Upper lobe of left lung (tissue), 6 donors: ENCODE measurements around the gene MCUB. TPM values are rescaled to one million over a fixed set of nuclear protein-coding genes. Genes with fewer than 3 reads are reported as not detected.
"Not testable (repeated sequence)": the region's sequence is repeated elsewhere in the genome, so short reads cannot be mapped to it uniquely, and the experiment has no call there.

Experiments
- ATAC-seq, 2 donors: fragments of 200-7000 bp; cut with Tn5 transposase; one replicate each; pipeline ENCODE4 v1.9.1; 2022; ENCODE audit warnings: mild to moderate bottlenecking in 2 of 2, moderate library complexity in 2 of 2; ENCODE audit not compliant: low FRiP score in 2 of 2
- DNase-seq, 2 donors: peaks; one replicate each; pipeline ENCODE4 v3.0.0-alpha.2; 2019 to 2020
- H3K27ac ChIP-seq, 4 donors: fragments of 200-600 bp; sonication (generic); one replicate each; pipeline ENCODE4 v1.5.1; 2016 to 2019
- H3K27me3 ChIP-seq, 4 donors: fragments of 200-600 bp; sonication (generic); one replicate each; pipeline ENCODE4 v1.5.1; 2017 to 2019
- H3K36me3 ChIP-seq, 4 donors: fragments of 200-600 bp; sonication (generic); one replicate each; pipeline ENCODE4 v1.5.1; 2016 to 2019
- H3K4me1 ChIP-seq, 4 donors: fragments of 200-600 bp; sonication (generic); one replicate each; pipeline ENCODE4 v1.5.1; 2018 to 2019
- H3K4me3 ChIP-seq, 4 donors: fragments of 200-600 bp; sonication (generic); one replicate each; pipeline ENCODE4 v1.5.1; 2017 to 2019; ENCODE audit warnings: mild to moderate bottlenecking in 2 of 4, moderate library complexity in 1 of 4
- H3K9me3 ChIP-seq, 4 donors: fragments of 200-600 bp; sonication (generic); one replicate each; pipeline ENCODE4 v1.5.1; 2018 to 2019
- CTCF ChIP-seq, 6 experiments: fragments of 450-650 bp in 4 of 6; fragments of 200-600 bp in 2 of 6; sonication (generic) in 2 of 6; IDR thresholded peaks; one replicate each; pipeline ENCODE4 v1.5.1; 2016 to 2019; ENCODE audit warnings: antibody characterized with exemption in 6 of 6
- EP300 ChIP-seq, 4 donors: sonication (generic); formaldehyde crosslinking; IDR thresholded peaks; one replicate each; pipeline ENCODE4 v1.5.1; 2017; ENCODE audit warnings: antibody characterized with exemption in 4 of 4, control low read depth in 2 of 4
- POLR2A ChIP-seq, 4 donors: fragments of 450-650 bp; IDR thresholded peaks; one replicate each; pipeline ENCODE4 v1.5.1; 2016 to 2017; ENCODE audit warnings: antibody characterized with exemption in 4 of 4, mild to moderate bottlenecking in 2 of 4
- POLR2AphosphoS5 ChIP-seq, 2 donors: sonication (generic); formaldehyde crosslinking; IDR thresholded peaks; one replicate each; pipeline ENCODE4 v1.5.1; 2017; ENCODE audit warnings: antibody characterized with exemption in 2 of 2
- WGBS, 2 donors: methylation state at CpG; one replicate each; pipeline ENCODE4 v1.1.5; 2017 to 2018; 5-methylcytosine and 5-hydroxymethylcytosine counted together
- total RNA-seq, 6 donors: library from RNA; depleted of rRNA in 4 of 6; stranded (reverse); fragments of >200 nt in 4 of 6; gene quantifications; one replicate each; pipeline versions ENCODE4 v1.1.0 to v1.2.1, GENCODE V29; 2016 to 2021
- donor health status: DM: no; HTN: no; CAD: no; lungs with moderate emphysema.
- donor health status: DM: no; HTN: yes; CAD: no; lungs with severe emphysema.

Gene MCUB
- total RNA-seq, 6 donors from 2014 or later: 8.8 to 37.9 (median 19.4) TPM

DNA sequence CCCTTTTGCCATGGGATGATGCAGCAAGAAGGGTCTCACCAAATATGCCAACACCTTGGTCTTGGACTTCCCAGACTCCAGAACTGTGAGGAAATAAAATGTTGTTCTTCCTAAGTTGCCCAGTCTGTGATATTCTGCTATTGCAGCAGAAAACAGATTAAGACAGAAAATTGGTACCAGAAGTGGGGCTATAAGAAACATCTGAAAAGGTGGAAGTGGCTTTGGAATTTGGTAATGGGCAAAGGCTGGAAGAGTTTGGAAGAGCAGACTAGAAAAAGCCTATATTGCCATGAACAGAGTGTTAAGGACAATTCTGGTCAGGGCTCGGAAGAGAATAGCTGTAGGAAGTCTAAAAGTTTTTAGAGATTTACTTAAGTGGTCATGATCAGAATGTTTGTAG lies 115.8 kb downstream of the MCUB start:
- Histone ChIP-seq H3K36me3 (no peaks in the 10 kb centered on the region), H3K27me3 (no peaks in the 10 kb centered on the region), H3K4me1 (no peaks in the 10 kb centered on the region), H3K9me3 (peaks cover 0 to 8% (median 0%) of the 10 kb centered on the region in 4 donors), H3K4me3 (no peak overlapping the region), H3K27ac (no peak overlapping the region)
- DNase-seq (no peak), ATAC-seq (no peak)
- no peak for TF ChIP-seq CTCF (IDR thresholded peaks at IDR 0.05)
- TF ChIP-seq EP300 (IDR thresholded peaks at IDR 0.05): no peak
- TF ChIP-seq POLR2AphosphoS5 (IDR thresholded peaks at IDR 0.05): no peak
- TF ChIP-seq POLR2A (IDR thresholded peaks at IDR 0.05): no peak
- 95 to 97% methylated on average over 1 of the region's 1 CpG for WGBS, 2 donors

DNA sequence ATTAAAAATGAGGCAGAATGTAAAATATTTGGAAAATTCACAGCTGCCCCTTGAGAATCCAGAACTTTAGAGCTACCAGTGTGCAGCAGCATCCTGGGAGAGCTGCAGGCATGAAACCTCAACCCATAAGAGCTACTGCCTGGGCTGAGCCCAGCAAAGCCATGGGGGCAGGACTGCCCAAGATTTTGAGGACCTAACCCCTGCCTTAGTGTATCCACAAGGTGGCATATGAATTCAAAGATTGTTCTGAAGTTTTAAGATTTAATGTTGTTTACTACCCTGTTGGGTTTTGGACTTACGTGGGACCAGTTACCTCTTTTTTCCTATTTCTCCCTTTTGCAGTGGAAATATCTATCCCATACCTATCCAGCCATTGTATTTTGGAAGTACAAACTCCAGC lies 116.8 kb downstream of the MCUB start:
- no peak for TF ChIP-seq POLR2A (IDR thresholded peaks at IDR 0.05)
- TF ChIP-seq EP300 (IDR thresholded peaks at IDR 0.05): no peak
- TF ChIP-seq POLR2AphosphoS5 (IDR thresholded peaks at IDR 0.05): no peak
- TF ChIP-seq CTCF (IDR thresholded peaks at IDR 0.05): no peak
- no peak overlapping the region for H3K27ac ChIP-seq
- no peak overlapping the region for H3K4me3 ChIP-seq
- no peaks in the 10 kb centered on the region for H3K4me1 ChIP-seq
- ATAC-seq (no peak), DNase-seq (no peak)
- 95 to 100% methylated on average over 1 of the region's 1 CpG for WGBS, 2 donors
- H3K9me3 ChIP-seq: peaks cover 0 to 8% (median 0%) of the 10 kb centered on the region in 4 donors
- no peaks in the 10 kb centered on the region for H3K27me3 ChIP-seq
- H3K36me3 ChIP-seq: no peaks in the 10 kb centered on the region

DNA sequence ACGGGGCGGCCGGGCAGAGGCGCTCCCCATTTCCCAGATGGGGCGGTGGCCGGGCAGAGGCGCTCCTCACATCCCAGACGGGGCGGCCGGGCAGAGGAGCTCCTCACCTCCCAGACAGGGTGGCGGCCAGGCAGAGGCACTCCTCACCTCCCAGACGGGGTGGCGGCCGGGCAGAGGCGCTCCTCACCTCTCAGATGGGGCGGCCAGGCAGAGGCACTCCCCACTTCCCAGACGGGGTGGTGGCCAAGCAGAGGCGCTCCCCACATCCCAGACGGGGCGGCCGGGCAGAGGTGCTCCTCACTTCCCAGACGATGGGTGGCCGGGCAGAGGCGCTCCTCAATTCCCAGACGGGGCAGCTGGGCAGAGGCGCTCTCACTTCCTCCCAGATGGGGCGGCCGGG lies 118.4 kb downstream of the MCUB start:
- WGBS, 2 donors: 92 to 96% methylated on average over 10 to 23 of the region's 28 CpGs
- H3K4me1 ChIP-seq, H3K36me3 ChIP-seq, H3K27ac ChIP-seq, H3K27me3 ChIP-seq, H3K9me3 ChIP-seq, H3K4me3 ChIP-seq, ATAC-seq: not testable (repeated sequence)
- DNase-seq: peak in 1 of 2 donors; percentile 75

- H3K4me1 ChIP-seq, H3K4me3 ChIP-seq, H3K36me3 ChIP-seq, ATAC-seq, H3K9me3 ChIP-seq, DNase-seq, H3K27me3 ChIP-seq, H3K27ac ChIP-seq: not testable (repeated sequence)
- WGBS, 2 donors: 95% methylated on average over 4 of the region's 14 CpGs; no CpG with 5 or more reads in 1 of the 2 donors
Measured at GRCh38 chr4:109678925-109679324, 118.9 kb downstream of the MCUB start.

DNA sequence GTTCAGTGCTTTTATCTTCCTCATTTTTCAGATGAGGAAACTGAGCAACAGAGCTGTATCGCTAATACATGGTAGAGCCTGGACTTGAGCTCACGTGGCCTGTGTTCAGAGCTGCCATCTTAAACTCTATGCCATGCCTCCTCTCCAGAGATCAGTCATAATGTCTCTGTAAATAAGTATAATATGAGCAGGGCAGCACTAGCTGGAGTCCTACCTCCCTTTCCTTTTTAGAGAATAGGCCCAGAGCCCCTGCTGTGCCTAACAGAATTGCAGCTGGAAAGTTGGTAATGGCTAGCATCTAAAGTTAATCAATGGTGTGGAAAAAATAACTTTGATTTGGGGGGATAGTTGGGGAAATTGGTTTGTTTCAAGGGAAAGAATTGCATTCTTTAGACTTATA lies 122.8 kb downstream of the MCUB start:
- H3K27ac ChIP-seq: no peak overlapping the region
- TF ChIP-seq POLR2AphosphoS5 (IDR thresholded peaks at IDR 0.05) (no peak), EP300 (IDR thresholded peaks at IDR 0.05) (no peak), POLR2A (IDR thresholded peaks at IDR 0.05) (no peak), CTCF (IDR thresholded peaks at IDR 0.05) (no peak)

DNA sequence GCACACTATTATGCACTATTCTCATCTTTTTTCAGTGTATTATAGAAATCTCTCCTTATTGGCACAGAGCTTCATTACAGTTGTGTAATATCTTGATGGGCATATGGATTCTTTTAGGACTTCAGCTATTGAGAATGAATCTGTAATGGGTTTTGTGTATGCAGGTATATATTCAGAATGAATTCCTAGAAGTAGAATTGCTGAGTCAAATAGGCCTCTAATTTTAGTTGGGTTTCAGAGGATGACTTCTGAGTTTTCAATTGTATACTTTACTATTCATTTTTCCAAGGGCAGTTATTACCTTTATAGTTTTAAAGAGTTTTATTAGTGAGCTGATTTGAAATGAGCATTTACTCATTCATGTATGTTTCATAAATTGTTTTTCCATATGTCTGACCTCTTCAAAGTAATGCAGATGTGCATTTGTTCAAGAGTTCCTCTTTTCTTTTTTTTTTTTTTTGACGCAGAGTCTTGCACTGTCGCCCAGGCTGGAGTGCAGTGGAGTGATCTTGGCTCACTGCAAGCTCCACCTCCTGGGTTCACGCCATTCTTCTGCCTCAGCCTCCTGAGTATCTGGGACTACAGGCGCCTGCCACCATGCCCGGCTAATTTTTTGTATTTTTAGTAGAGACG lies 123.7 kb downstream of the MCUB start:
- DNase-seq (no peak), ATAC-seq (no peak)
- H3K36me3 ChIP-seq: peaks cover 0 to 13% (median 0%) of the 10 kb centered on the region in 4 donors
- H3K9me3 ChIP-seq: peaks cover 0 to 3% (median 0%) of the 10 kb centered on the region in 4 donors
- H3K4me3 ChIP-seq: no peak overlapping the region
- 88 to 93% methylated on average over 6 of the region's 6 CpGs for WGBS, 2 donors
- no peak overlapping the region for H3K27ac ChIP-seq
- H3K4me1 ChIP-seq: no peaks in the 10 kb centered on the region
- H3K27me3 ChIP-seq: no peaks in the 10 kb centered on the region
- TF ChIP-seq EP300 (IDR thresholded peaks at IDR 0.05) (no peak), POLR2A (IDR thresholded peaks at IDR 0.05) (no peak), CTCF (IDR thresholded peaks at IDR 0.05) (no peak), POLR2AphosphoS5 (IDR thresholded peaks at IDR 0.05) (no peak)

More for the DNA sequence above, 122.8 kb downstream of the MCUB start:
- H3K4me1 ChIP-seq: no peaks in the 10 kb centered on the region
- ATAC-seq (no peak), DNase-seq (no peak)
- H3K27me3 ChIP-seq: no peaks in the 10 kb centered on the region
- H3K36me3 ChIP-seq: peaks cover 0 to 11% (median 0%) of the 10 kb centered on the region in 4 donors
- H3K4me3 ChIP-seq: no peak overlapping the region
- peaks cover 0 to 8% (median 0%) of the 10 kb centered on the region in 4 donors for H3K9me3 ChIP-seq
- 95% methylated on average over 2 of the region's 2 CpGs for WGBS, 2 donors
